Stimulated activated CD8-positive, alpha-beta memory T cell treated with anti-CD3 and anti-CD28 coated beads, Interleukin-15, amount 100 ng/mL, for 24 hours (primary cell): ENCODE measurements around the gene GPANK1.

Experiments used
- DNase-seq: peaks from one replicate; pipeline ENCODE4 v3.0.0-alpha.2; 2020; ENCODE audit warnings: low read depth

The GPANK1 gene

GRCh38 chr6:31617010-31617409 is 47.8 kb downstream of the GPANK1 start:
- no peak for DNase-seq

GRCh38 chr6:31615748-31616147 is 49.0 kb downstream of the GPANK1 start:
- DNase-seq: no peak

GRCh38 chr6:31614684-31615578 is 49.9 kb downstream of the GPANK1 start, which contains the start of gene AIF1:
AIF1 (plus strand) TSS chr6:31615234; CDS start chr6:31615330, 96 bp downstream.
- no peak for DNase-seq

GRCh38 chr6:31614075-31614619 is 50.6 kb downstream of the GPANK1 start:
- no peak for DNase-seq
